Choroid plexus epithelial cell (primary cell): Measurements from ENCODE around the gene ANO10.
"Not testable (repeated sequence)": the region's sequence is repeated elsewhere in the genome, so short reads cannot be mapped to it uniquely, and the experiment has no call there.

Experiments used
- DNase-seq: peaks from one replicate; pipeline ENCODE4 v3.0.0-alpha.2; 2010; ENCODE audit warnings: low read depth
- H3K4me3 ChIP-seq: 2 replicates; pipeline ENCODE4 v1.5.1; 2011; ENCODE audit warnings: low read depth, mild to moderate bottlenecking, control low read depth, low read length, moderate library complexity
- CTCF ChIP-seq: conservative IDR thresholded peaks from 2 replicates; pipeline ENCODE4 v1.5.1; 2011; ENCODE audit warnings: low read depth, mild to moderate bottlenecking, control low read depth, inconsistent platforms, low read length, moderate library complexity

The ANO10 gene

GRCh38 chr3:43526956-43527355 is 94.9 kb downstream of the ANO10 start:
- no peak for DNase-seq
- no peak for TF ChIP-seq CTCF
- H3K4me3 ChIP-seq, result no peak overlapping the region

- H3K4me3 ChIP-seq, result no peak overlapping the region
- peak; percentile 43 for DNase-seq
- TF ChIP-seq CTCF, result no peak
Observed at GRCh38 chr3:43525941-43526607, 95.7 kb downstream of the ANO10 start.

DNA sequence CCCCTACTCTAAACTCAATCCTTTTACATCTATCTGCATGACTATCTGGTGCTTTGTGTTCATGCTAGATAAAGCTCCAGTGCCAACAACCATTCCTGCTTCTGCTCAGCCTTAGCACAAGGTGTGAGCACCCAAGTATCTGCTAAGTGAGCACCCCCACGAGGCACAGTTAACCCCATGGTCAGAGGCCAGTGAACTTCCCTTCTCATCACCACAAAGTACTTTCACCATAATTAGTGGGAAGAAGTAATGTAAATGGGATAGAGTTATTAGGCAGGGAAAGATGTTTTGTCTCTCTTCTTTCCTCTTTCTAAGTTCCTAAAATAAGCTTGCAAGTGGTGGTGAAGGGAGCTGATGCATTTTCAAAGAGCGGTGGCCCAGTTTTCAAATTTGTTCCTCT is 96.4 kb downstream of the ANO10 start:
- DNase-seq, result no peak
- no peak overlapping the region for H3K4me3 ChIP-seq
- TF ChIP-seq CTCF, result no peak

GRCh38 chr3:43523454-43524053 is 98.3 kb downstream of the ANO10 start:
- H3K4me3 ChIP-seq, result no peak overlapping the region
- TF ChIP-seq CTCF, result no peak
- DNase-seq, result peak; percentile 32

GRCh38 chr3:43522727-43523362 is 99.0 kb downstream of the ANO10 start:
- peak; percentile 60 for DNase-seq

GRCh38 chr3:43521941-43522340 is 99.9 kb downstream of the ANO10 start:
- DNase-seq, result no peak
- no peak overlapping the region for H3K4me3 ChIP-seq
- TF ChIP-seq CTCF, result no peak

More at GRCh38 chr3:43522727-43523362, 99.0 kb downstream of the ANO10 start:
- no peak overlapping the region for H3K4me3 ChIP-seq
- no peak for TF ChIP-seq CTCF

- H3K4me3 ChIP-seq, DNase-seq: not testable (repeated sequence)
Observed at GRCh38 chr3:43518515-43518914, 103.3 kb downstream of the ANO10 start.
